Stimulated activated effector memory CD8-positive, alpha-beta T cell treated with anti-CD3 and anti-CD28 coated beads, Interleukin-12 subunit alpha, Interleukin-12 subunit beta, amount 100 ng/mL, for 72 hours (primary cell): ENCODE measurements around the gene GPATCH11.

ENCODE experiments used
- ATAC-seq: fragments of 150-1000 bp; cut with Tn5 transposase; 2 replicates; pipeline ENCODE4 v1.10.0; 2021
- DNase-seq, 2 donors: peaks; one replicate each; pipeline ENCODE4 v3.0.0; 2021 to 2022; ENCODE audit warnings: low spot score in 2 of 2
- H3K27ac Mint-ChIP-seq: one replicate; pipeline ENCODE4 v1.8.0; 2022; ENCODE audit warnings: mild to moderate bottlenecking, mixed read lengths
- H3K36me3 Mint-ChIP-seq: one replicate; pipeline ENCODE4 v1.8.0; 2022; ENCODE audit warnings: mild to moderate bottlenecking, mixed read lengths
- H3K4me1 Mint-ChIP-seq: one replicate; pipeline ENCODE4 v1.8.0; 2022; ENCODE audit warnings: mixed read lengths
- H3K4me3 Mint-ChIP-seq: one replicate; pipeline ENCODE4 v1.8.0; 2022; ENCODE audit warnings: mild to moderate bottlenecking, mixed read lengths
- H3K9me3 Mint-ChIP-seq: one replicate; pipeline ENCODE4 v1.8.0; 2022; ENCODE audit warnings: mixed read lengths

Gene GPATCH11

DNA sequence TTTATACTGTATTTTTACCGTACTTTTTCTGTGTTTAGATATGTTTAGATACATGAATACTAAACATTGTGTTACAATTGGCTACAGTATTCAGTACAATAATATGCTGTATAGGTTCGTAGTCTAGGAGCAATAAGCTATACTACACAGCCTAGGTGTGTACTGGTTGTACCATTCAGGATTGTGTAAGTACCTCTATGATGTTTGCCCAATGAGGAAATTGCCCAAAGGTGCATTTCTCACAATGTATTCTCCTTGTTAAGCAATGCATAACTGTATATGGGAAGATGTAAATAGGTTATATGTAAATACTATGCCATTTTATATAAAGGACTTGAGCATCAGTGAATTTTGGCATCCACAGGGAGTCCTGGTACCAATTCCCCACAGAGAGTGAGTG is 61.7 kb downstream of the GPATCH11 start:
- DNase-seq (no peak), ATAC-seq (no peak)
- Mint-ChIP-seq H3K4me1 (peaks cover 13% of the 10 kb centered on the region), H3K36me3 (peaks cover 77% of the 10 kb centered on the region), H3K27ac (peak overlapping the region; percentile 33), H3K4me3 (no peak overlapping the region), H3K9me3 (no peaks in the 10 kb centered on the region)

DNA sequence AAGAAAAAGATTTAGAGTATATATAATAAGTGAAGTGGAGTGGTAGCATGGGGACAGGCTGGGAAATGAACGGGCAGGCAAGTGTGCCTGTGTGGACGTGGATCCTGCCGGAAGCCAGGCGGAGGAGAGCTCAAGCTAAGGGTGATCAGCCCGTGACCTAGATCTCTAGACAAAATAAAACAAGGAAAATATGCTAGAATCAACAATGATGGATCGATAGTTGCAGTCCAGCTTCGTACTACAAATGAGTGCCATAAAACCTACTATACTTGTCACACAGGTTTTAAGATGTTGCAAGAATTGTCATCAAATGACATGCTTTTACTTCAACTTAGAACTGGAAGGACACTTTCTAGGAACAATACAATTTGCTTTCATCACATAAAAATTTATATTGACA is 64.0 kb downstream of the GPATCH11 start:
- Mint-ChIP-seq H3K36me3 (peaks cover 59% of the 10 kb centered on the region), H3K4me1 (peaks cover 22% of the 10 kb centered on the region), H3K9me3 (no peaks in the 10 kb centered on the region), H3K4me3 (no peak overlapping the region), H3K27ac (peak overlapping the region; percentile 80)
- ATAC-seq (no peak), DNase-seq (no peak)
